WTC11 (cell line): Measurements from ENCODE around the gene CIZ1. TPM values are rescaled to one million over a fixed set of nuclear protein-coding genes. Genes with fewer than 3 reads are reported as not detected.

ENCODE experiments used
- ATAC-seq: fragments of 200-7000 bp; cut with Tn5 transposase; 2 replicates; pipeline ENCODE4 v1.10.0; 2021; ENCODE audit warnings: mild to moderate bottlenecking, moderate library complexity
- CTCF ChIA-PET: fragments of 300-600 bp; sonication (Branson Sonifier 250); formaldehyde crosslinking; loops from one replicate; lab custom pipeline; 2021; ENCODE audit warnings: antibody characterized with exemption; lab: Charles Lee
- POLR2A ChIA-PET: fragments of 350-600 bp; sonication (Branson Sonifier 250); formaldehyde crosslinking; loops from one replicate; lab custom pipeline; 2021; ENCODE audit warnings: antibody characterized with exemption; lab: Charles Lee
- DNase-seq: peaks from one replicate; pipeline ENCODE4 v3.0.0; 2021; ENCODE audit warnings: low spot score
- H3K27ac Mint-ChIP-seq: 2 replicates; pipeline ENCODE4 v1.8.0; 2021; ENCODE audit warnings: mixed read lengths
- H3K27me3 Mint-ChIP-seq: 2 replicates; pipeline ENCODE4 v1.8.0; 2021; ENCODE audit warnings: low read depth, mild to moderate bottlenecking, moderate library complexity, mixed read lengths
- H3K36me3 Mint-ChIP-seq: 2 replicates; pipeline ENCODE4 v1.8.0; 2021; ENCODE audit warnings: mixed read lengths
- H3K4me1 Mint-ChIP-seq: 2 replicates; pipeline ENCODE4 v1.8.0; 2022; ENCODE audit warnings: mixed read lengths
- H3K4me3 Mint-ChIP-seq: 2 replicates; pipeline ENCODE4 v1.8.0; 2021; ENCODE audit warnings: mild to moderate bottlenecking, moderate library complexity, mixed read lengths
- H3K9me3 Mint-ChIP-seq: 2 replicates; pipeline ENCODE4 v1.8.0; 2021; ENCODE audit warnings: mixed read lengths
- FOXJ3 ChIP-seq: sonication (generic); formaldehyde crosslinking; IDR thresholded peaks from 2 replicates; pipeline ENCODE4 v1.9.0; 2021; ENCODE audit warnings: missing genetic modification reagents, mild to moderate bottlenecking, borderline replicate concordance
- GRHL2 ChIP-seq: fragments of 250-450 bp; sonication (Bioruptor Pico); IDR thresholded peaks from 2 replicates; pipeline ENCODE4 v1.8.0; 2022; ENCODE audit warnings: mild to moderate bottlenecking, moderate library complexity; ENCODE audit not compliant: insufficient replicate concordance, severe bottlenecking
- HMGA2 ChIP-seq: fragments of 250-450 bp; sonication (Bioruptor Pico); IDR thresholded peaks from 2 replicates; pipeline ENCODE4 v1.4.0; 2021; ENCODE audit warnings: mild to moderate bottlenecking, moderate library complexity
- MXD4 ChIP-seq: fragments of 250-450 bp; sonication (Bioruptor Pico); IDR thresholded peaks from 2 replicates; pipeline ENCODE4 v1.8.0; 2021; ENCODE audit warnings: mild to moderate bottlenecking, moderate library complexity, borderline replicate concordance
- NFYB ChIP-seq: sonication (generic); formaldehyde crosslinking; conservative IDR thresholded peaks from 2 replicates; pipeline ENCODE4 v1.8.0; 2022; ENCODE audit warnings: low read depth, missing genetic modification reagents
- NR3C1 ChIP-seq: sonication (generic); formaldehyde crosslinking; conservative IDR thresholded peaks from 2 replicates; pipeline ENCODE4 v1.8.1; 2023; ENCODE audit warnings: low read depth, mild to moderate bottlenecking, missing genetic modification reagents
- TCF7 ChIP-seq: sonication (generic); formaldehyde crosslinking; IDR thresholded peaks from 2 replicates; pipeline ENCODE4 v1.8.0; 2022; ENCODE audit warnings: mild to moderate bottlenecking, low read depth, missing genetic modification reagents, moderate library complexity
- TEAD4 ChIP-seq: sonication (generic); formaldehyde crosslinking; IDR thresholded peaks from 2 replicates; pipeline ENCODE4 v1.8.0; 2022; ENCODE audit warnings: mild to moderate bottlenecking, missing genetic modification reagents
- ZBTB21 ChIP-seq: sonication (generic); formaldehyde crosslinking; IDR thresholded peaks from 2 replicates; pipeline ENCODE4 v1.8.1; 2023; ENCODE audit warnings: mild to moderate bottlenecking, missing genetic modification reagents, borderline replicate concordance
- ZNF317 ChIP-seq: sonication (generic); formaldehyde crosslinking; IDR thresholded peaks from 2 replicates; pipeline ENCODE4 v1.8.1; 2023; ENCODE audit warnings: low read depth, mild to moderate bottlenecking, moderate library complexity, missing genetic modification reagents, borderline replicate concordance
- total RNA-seq: library from RNA; stranded (reverse); gene quantifications from 3 replicates; pipeline ENCODE4 v1.2.3, GENCODE V29; 2021
- TF ChIP-seq, protein P1 (sequence below): sonication (generic); formaldehyde crosslinking; IDR thresholded peaks from 2 replicates; pipeline ENCODE4 v1.8.0; 2022; ENCODE audit warnings: mild to moderate bottlenecking, missing genetic modification reagents
- TF ChIP-seq, protein P2 (sequence below): sonication (generic); formaldehyde crosslinking; IDR thresholded peaks from 2 replicates; pipeline ENCODE4 v1.8.1; 2022; ENCODE audit warnings: missing genetic modification reagents, borderline replicate concordance
- TF ChIP-seq, protein P3 (sequence below): sonication (generic); formaldehyde crosslinking; IDR thresholded peaks from 2 replicates; pipeline ENCODE4 v1.8.0; 2023; ENCODE audit warnings: missing genetic modification reagents, mild to moderate bottlenecking, borderline replicate concordance
- TF ChIP-seq, protein P4 (sequence below): sonication (generic); formaldehyde crosslinking; IDR thresholded peaks from 2 replicates; pipeline ENCODE4 v1.8.0; 2023; ENCODE audit warnings: missing genetic modification reagents
- TF ChIP-seq, protein P5 (sequence below): sonication (generic); formaldehyde crosslinking; IDR thresholded peaks from 2 replicates; pipeline ENCODE4 v1.8.0; 2022; ENCODE audit warnings: mild to moderate bottlenecking, missing genetic modification reagents
- TF ChIP-seq, protein P6 (sequence below): fragments of 250-450 bp; sonication (Bioruptor Pico); IDR thresholded peaks from 2 replicates; pipeline ENCODE4 v1.9.0; 2021; ENCODE audit warnings: mild to moderate bottlenecking
- TF ChIP-seq, protein P7 (sequence below): sonication (generic); formaldehyde crosslinking; IDR thresholded peaks from 2 replicates; pipeline ENCODE4 v1.8.1; 2022; ENCODE audit warnings: mild to moderate bottlenecking, moderate library complexity, missing genetic modification reagents
- TF ChIP-seq, protein P8 (sequence below): sonication (generic); formaldehyde crosslinking; IDR thresholded peaks from 2 replicates; pipeline ENCODE4 v1.8.1; 2023; ENCODE audit warnings: mild to moderate bottlenecking, missing genetic modification reagents, moderate library complexity

CIZ1 gene
- total RNA-seq, 1 experiment from 2014 or later = 90.2 TPM

DNA sequence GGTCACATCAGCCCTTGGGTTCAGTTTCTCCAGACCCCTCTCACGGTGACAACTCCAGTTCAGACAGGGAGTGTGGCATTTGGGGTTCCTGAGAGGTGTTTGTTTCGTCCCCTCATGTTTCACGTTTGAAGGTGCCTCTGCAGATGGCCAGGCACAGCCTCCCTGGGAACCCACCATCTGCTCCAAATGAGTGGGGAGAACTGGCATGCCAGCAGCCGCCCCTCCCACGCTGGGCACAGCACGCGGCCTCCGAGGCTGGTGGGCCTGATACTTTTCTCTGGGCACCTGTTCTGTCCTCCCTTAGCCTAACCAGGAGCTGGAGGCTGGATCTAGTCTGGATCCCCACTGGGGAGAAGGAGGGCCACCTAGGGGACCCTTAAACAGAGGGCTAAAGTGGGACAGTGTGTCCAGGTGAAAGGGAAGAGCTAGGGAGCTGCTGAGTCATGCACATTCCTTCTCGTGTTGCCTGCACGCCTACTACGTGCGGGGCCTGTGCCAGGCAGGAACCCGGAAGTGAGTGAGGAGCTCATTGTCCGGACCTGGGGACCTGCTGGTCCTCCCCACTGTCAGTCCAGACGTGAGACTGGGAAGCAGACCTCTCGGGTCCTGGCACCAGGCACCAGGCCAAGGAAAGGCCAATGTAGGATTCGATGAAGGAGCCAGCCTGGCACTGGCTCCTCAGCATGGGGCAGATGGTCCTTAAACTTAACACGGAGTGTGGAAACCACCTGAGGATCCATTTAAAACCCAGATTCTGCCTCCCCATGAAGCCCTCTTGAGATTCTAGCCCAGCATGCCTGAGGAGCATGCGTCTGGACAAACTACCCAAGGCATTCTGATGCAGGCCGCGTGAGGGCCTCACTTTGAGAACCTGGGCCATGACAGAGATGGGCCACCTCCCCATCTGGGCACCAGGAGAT, 23.5 kb upstream of the CIZ1 start:
- no peak overlapping the region for H3K27ac Mint-ChIP-seq
- peaks cover 3% of the 10 kb centered on the region for H3K36me3 Mint-ChIP-seq
- CTCF ChIA-PET = interaction anchor here (0.6 to 1.9 kb wide), 5 partner anchors 11 to 127 kb away, joined by 3 to 6 read pairs (median 4); partner anchors contain the start of gene DNM1
- H3K27me3 Mint-ChIP-seq = peaks cover 22% of the 10 kb centered on the region
- no peak overlapping the region for H3K4me3 Mint-ChIP-seq
- no peaks in the 10 kb centered on the region for H3K9me3 Mint-ChIP-seq
- POLR2A ChIA-PET = no interaction called here
- DNase-seq = no peak
- H3K4me1 Mint-ChIP-seq = peaks cover 12% of the 10 kb centered on the region
- no peak for ATAC-seq
- TF ChIP-seq HMGA2 (no peak), MXD4 (CRISPR knock-in tag) (no peak), TCF7 (no peak), GRHL2 (CRISPR knock-in tag) (no peak), FOXJ3 (no peak), TEAD4 (CRISPR knock-in tag) (no peak), NFYB (CRISPR knock-in tag) (no peak), ZBTB21 (CRISPR knock-in tag) (no peak), ZNF317 (CRISPR knock-in tag) (no peak), NR3C1 (CRISPR knock-in tag) (no peak)
- TF ChIP-seq, protein P1, sequence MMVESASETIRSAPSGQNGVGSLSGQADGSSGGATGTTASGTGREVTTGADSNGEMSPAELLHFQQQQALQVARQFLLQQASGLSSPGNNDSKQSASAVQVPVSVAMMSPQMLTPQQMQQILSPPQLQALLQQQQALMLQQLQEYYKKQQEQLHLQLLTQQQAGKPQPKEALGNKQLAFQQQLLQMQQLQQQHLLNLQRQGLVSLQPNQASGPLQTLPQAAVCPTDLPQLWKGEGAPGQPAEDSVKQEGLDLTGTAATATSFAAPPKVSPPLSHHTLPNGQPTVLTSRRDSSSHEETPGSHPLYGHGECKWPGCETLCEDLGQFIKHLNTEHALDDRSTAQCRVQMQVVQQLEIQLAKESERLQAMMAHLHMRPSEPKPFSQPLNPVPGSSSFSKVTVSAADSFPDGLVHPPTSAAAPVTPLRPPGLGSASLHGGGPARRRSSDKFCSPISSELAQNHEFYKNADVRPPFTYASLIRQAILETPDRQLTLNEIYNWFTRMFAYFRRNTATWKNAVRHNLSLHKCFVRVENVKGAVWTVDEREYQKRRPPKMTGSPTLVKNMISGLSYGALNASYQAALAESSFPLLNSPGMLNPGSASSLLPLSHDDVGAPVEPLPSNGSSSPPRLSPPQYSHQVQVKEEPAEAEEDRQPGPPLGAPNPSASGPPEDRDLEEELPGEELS (CRISPR knock-in tag) = no peak
- TF ChIP-seq, protein P2, sequence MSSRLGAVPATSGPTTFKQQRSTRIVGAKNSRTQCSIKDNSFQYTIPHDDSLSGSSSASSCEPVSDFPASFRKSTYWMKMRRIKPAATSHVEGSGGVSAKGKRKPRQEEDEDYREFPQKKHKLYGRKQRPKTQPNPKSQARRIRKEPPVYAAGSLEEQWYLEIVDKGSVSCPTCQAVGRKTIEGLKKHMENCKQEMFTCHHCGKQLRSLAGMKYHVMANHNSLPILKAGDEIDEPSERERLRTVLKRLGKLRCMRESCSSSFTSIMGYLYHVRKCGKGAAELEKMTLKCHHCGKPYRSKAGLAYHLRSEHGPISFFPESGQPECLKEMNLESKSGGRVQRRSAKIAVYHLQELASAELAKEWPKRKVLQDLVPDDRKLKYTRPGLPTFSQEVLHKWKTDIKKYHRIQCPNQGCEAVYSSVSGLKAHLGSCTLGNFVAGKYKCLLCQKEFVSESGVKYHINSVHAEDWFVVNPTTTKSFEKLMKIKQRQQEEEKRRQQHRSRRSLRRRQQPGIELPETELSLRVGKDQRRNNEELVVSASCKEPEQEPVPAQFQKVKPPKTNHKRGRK (CRISPR knock-in tag) = no peak
- TF ChIP-seq, protein P3, sequence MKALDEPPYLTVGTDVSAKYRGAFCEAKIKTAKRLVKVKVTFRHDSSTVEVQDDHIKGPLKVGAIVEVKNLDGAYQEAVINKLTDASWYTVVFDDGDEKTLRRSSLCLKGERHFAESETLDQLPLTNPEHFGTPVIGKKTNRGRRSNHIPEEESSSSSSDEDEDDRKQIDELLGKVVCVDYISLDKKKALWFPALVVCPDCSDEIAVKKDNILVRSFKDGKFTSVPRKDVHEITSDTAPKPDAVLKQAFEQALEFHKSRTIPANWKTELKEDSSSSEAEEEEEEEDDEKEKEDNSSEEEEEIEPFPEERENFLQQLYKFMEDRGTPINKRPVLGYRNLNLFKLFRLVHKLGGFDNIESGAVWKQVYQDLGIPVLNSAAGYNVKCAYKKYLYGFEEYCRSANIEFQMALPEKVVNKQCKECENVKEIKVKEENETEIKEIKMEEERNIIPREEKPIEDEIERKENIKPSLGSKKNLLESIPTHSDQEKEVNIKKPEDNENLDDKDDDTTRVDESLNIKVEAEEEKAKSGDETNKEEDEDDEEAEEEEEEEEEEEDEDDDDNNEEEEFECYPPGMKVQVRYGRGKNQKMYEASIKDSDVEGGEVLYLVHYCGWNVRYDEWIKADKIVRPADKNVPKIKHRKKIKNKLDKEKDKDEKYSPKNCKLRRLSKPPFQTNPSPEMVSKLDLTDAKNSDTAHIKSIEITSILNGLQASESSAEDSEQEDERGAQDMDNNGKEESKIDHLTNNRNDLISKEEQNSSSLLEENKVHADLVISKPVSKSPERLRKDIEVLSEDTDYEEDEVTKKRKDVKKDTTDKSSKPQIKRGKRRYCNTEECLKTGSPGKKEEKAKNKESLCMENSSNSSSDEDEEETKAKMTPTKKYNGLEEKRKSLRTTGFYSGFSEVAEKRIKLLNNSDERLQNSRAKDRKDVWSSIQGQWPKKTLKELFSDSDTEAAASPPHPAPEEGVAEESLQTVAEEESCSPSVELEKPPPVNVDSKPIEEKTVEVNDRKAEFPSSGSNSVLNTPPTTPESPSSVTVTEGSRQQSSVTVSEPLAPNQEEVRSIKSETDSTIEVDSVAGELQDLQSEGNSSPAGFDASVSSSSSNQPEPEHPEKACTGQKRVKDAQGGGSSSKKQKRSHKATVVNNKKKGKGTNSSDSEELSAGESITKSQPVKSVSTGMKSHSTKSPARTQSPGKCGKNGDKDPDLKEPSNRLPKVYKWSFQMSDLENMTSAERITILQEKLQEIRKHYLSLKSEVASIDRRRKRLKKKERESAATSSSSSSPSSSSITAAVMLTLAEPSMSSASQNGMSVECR (CRISPR knock-in tag) = no peak
- TF ChIP-seq, protein P4, sequence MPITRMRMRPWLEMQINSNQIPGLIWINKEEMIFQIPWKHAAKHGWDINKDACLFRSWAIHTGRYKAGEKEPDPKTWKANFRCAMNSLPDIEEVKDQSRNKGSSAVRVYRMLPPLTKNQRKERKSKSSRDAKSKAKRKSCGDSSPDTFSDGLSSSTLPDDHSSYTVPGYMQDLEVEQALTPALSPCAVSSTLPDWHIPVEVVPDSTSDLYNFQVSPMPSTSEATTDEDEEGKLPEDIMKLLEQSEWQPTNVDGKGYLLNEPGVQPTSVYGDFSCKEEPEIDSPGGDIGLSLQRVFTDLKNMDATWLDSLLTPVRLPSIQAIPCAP = no peak
- TF ChIP-seq, protein P5, sequence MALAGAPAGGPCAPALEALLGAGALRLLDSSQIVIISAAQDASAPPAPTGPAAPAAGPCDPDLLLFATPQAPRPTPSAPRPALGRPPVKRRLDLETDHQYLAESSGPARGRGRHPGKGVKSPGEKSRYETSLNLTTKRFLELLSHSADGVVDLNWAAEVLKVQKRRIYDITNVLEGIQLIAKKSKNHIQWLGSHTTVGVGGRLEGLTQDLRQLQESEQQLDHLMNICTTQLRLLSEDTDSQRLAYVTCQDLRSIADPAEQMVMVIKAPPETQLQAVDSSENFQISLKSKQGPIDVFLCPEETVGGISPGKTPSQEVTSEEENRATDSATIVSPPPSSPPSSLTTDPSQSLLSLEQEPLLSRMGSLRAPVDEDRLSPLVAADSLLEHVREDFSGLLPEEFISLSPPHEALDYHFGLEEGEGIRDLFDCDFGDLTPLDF (CRISPR knock-in tag) = no peak
- TF ChIP-seq, protein P6, sequence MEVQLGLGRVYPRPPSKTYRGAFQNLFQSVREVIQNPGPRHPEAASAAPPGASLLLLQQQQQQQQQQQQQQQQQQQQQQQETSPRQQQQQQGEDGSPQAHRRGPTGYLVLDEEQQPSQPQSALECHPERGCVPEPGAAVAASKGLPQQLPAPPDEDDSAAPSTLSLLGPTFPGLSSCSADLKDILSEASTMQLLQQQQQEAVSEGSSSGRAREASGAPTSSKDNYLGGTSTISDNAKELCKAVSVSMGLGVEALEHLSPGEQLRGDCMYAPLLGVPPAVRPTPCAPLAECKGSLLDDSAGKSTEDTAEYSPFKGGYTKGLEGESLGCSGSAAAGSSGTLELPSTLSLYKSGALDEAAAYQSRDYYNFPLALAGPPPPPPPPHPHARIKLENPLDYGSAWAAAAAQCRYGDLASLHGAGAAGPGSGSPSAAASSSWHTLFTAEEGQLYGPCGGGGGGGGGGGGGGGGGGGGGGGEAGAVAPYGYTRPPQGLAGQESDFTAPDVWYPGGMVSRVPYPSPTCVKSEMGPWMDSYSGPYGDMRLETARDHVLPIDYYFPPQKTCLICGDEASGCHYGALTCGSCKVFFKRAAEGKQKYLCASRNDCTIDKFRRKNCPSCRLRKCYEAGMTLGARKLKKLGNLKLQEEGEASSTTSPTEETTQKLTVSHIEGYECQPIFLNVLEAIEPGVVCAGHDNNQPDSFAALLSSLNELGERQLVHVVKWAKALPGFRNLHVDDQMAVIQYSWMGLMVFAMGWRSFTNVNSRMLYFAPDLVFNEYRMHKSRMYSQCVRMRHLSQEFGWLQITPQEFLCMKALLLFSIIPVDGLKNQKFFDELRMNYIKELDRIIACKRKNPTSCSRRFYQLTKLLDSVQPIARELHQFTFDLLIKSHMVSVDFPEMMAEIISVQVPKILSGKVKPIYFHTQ (CRISPR knock-in tag) = no peak
- TF ChIP-seq, protein P7, sequence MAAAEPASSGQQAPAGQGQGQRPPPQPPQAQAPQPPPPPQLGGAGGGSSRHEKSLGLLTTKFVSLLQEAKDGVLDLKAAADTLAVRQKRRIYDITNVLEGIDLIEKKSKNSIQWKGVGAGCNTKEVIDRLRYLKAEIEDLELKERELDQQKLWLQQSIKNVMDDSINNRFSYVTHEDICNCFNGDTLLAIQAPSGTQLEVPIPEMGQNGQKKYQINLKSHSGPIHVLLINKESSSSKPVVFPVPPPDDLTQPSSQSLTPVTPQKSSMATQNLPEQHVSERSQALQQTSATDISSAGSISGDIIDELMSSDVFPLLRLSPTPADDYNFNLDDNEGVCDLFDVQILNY (CRISPR knock-in tag) = no peak
- TF ChIP-seq, protein P8, sequence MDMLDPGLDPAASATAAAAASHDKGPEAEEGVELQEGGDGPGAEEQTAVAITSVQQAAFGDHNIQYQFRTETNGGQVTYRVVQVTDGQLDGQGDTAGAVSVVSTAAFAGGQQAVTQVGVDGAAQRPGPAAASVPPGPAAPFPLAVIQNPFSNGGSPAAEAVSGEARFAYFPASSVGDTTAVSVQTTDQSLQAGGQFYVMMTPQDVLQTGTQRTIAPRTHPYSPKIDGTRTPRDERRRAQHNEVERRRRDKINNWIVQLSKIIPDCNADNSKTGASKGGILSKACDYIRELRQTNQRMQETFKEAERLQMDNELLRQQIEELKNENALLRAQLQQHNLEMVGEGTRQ (CRISPR knock-in tag) = no peak
